ENCODE data around the gene ZNF496.

DNA sequence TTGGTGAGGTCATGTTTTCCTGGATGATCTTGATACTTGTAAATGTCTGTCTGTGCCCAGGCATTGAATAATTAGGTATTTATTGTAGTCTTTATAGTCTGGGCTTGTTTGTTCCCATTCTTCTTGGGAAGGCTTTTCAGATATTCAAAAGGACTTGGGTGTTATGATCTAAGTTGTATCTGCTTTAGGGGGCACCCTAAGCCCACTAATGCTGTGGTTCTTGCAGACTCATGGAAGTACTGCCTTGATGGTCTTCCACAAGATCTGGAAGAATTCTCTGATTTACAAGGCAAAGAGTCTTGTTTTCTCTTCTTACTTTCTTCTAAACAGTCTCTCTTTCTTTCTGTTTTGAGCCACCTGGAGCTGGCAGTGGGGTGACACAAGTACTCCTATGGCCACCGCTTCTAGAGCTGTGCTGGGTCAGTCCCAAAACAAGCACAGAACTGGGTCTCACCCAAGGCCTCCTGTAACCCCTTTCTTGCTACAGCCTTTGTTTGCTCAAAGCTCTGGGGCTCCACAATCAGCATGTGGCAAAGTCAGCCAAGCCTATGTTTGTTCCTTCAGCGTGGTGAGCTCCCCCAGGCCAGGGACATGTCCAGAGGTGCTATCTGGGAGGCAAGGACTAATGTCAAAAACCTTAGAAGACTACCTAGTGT lies 63.1 kb downstream of the ZNF496 start:
- TF ChIP-seq, protein P1, sequence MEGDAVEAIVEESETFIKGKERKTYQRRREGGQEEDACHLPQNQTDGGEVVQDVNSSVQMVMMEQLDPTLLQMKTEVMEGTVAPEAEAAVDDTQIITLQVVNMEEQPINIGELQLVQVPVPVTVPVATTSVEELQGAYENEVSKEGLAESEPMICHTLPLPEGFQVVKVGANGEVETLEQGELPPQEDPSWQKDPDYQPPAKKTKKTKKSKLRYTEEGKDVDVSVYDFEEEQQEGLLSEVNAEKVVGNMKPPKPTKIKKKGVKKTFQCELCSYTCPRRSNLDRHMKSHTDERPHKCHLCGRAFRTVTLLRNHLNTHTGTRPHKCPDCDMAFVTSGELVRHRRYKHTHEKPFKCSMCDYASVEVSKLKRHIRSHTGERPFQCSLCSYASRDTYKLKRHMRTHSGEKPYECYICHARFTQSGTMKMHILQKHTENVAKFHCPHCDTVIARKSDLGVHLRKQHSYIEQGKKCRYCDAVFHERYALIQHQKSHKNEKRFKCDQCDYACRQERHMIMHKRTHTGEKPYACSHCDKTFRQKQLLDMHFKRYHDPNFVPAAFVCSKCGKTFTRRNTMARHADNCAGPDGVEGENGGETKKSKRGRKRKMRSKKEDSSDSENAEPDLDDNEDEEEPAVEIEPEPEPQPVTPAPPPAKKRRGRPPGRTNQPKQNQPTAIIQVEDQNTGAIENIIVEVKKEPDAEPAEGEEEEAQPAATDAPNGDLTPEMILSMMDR (IDR thresholded peaks at IDR 0.05) = no peak
- TF ChIP-seq POLR2A (IDR thresholded peaks at IDR 0.05) = no peak
